Activated T-helper 1 cell treated with anti-CD3 and anti-CD28 coated beads, Interleukin-12 subunit alpha, Interleukin-12 subunit beta, Interleukin-2, Interleukin-4 antibody, amounts not matched to agents 30 ng/mL and 10 ng/mL and 1 ng/mL, durations not matched to agents 14 hours and 24 hours and 36 hours (primary cell): ENCODE results near the gene PCDHGC4. TPM values are rescaled to one million over a fixed set of nuclear protein-coding genes. Genes with fewer than 3 reads are reported as not detected.

Experiments
- DNase-seq: peaks from one replicate; pipeline ENCODE4 v3.0.0; 2021; ENCODE audit warnings: low spot score
- H3K27ac Mint-ChIP-seq: one replicate; pipeline ENCODE4 v1.8.0; 2021; ENCODE audit warnings: mild to moderate bottlenecking, mixed read lengths
- H3K27me3 Mint-ChIP-seq: one replicate; pipeline ENCODE4 v1.8.0; 2022; ENCODE audit warnings: mild to moderate bottlenecking, moderate library complexity, mixed read lengths; ENCODE audit not compliant: insufficient read depth
- H3K36me3 Mint-ChIP-seq: one replicate; pipeline ENCODE4 v1.8.0; 2021; ENCODE audit warnings: low read depth, mixed read lengths
- H3K4me1 Mint-ChIP-seq: one replicate; pipeline ENCODE4 v1.8.0; 2021; ENCODE audit warnings: low read depth, mixed read lengths
- H3K4me3 Mint-ChIP-seq: one replicate; pipeline ENCODE4 v1.8.0; 2021; ENCODE audit warnings: mild to moderate bottlenecking, moderate library complexity, mixed read lengths
- H3K9me3 Mint-ChIP-seq: one replicate; pipeline ENCODE4 v1.8.0; 2021; ENCODE audit warnings: mixed read lengths
- intact Hi-C: fragments of 100-400 bp; cut with micrococcal nuclease; formaldehyde crosslinking; loops from one replicate; pipeline ENCODE4 v1.15.1; 2024
- total RNA-seq: library from RNA; stranded (reverse); gene quantifications from 2 replicates; pipeline ENCODE4 v1.2.3, GENCODE V29; 2022

The PCDHGC4 gene
- total RNA-seq, 1 donor from 2014 or later = not detected

- Mint-ChIP-seq H3K9me3 (no peaks in the 10 kb centered on the region), H3K27ac (no peak overlapping the region), H3K36me3 (no peaks in the 10 kb centered on the region), H3K4me3 (no peak overlapping the region), H3K4me1 (peaks cover 16% of the 10 kb centered on the region), H3K27me3 (peaks cover 67% of the 10 kb centered on the region)
- intact Hi-C loops = loop anchor here (5.0 kb wide), 1 partner anchor 57 kb away; the partner anchor contains the start of gene PCDHGA11
- no peak for DNase-seq
Observed at GRCh38 chr5:141479776-141480175, 5.1 kb upstream of the PCDHGC4 start.

GRCh38 chr5:141483902-141484301 is 928 bp upstream of the PCDHGC4 start:
- no peak for DNase-seq
- Mint-ChIP-seq H3K27me3 (peaks cover 47% of the 10 kb centered on the region), H3K4me3 (no peak overlapping the region), H3K36me3 (no peaks in the 10 kb centered on the region), H3K9me3 (no peaks in the 10 kb centered on the region), H3K27ac (no peak overlapping the region), H3K4me1 (no peaks in the 10 kb centered on the region)
- intact Hi-C loops = no loop called here

GRCh38 chr5:141484310-141484640 is 555 bp upstream of the PCDHGC4 start:
- Mint-ChIP-seq H3K4me1 (no peaks in the 10 kb centered on the region), H3K27ac (no peak overlapping the region), H3K27me3 (peaks cover 47% of the 10 kb centered on the region), H3K4me3 (no peak overlapping the region), H3K36me3 (no peaks in the 10 kb centered on the region), H3K9me3 (no peaks in the 10 kb centered on the region)
- intact Hi-C loops = no loop called here
- DNase-seq = no peak

GRCh38 chr5:141485321-141486055 is 658 bp downstream of the PCDHGC4 start:
- Mint-ChIP-seq H3K4me1 (no peaks in the 10 kb centered on the region), H3K27me3 (peaks cover 47% of the 10 kb centered on the region), H3K9me3 (no peaks in the 10 kb centered on the region), H3K4me3 (no peak overlapping the region), H3K27ac (no peak overlapping the region), H3K36me3 (no peaks in the 10 kb centered on the region)
- intact Hi-C loops = no loop called here
- DNase-seq = no peak

- intact Hi-C loops = no loop called here
- H3K27ac Mint-ChIP-seq = no peak overlapping the region
- peaks cover 50% of the 10 kb centered on the region for H3K27me3 Mint-ChIP-seq
- no peak overlapping the region for H3K4me3 Mint-ChIP-seq
- H3K4me1 Mint-ChIP-seq = no peaks in the 10 kb centered on the region
- no peaks in the 10 kb centered on the region for H3K9me3 Mint-ChIP-seq
- DNase-seq = no peak
- no peaks in the 10 kb centered on the region for H3K36me3 Mint-ChIP-seq
Observed at GRCh38 chr5:141486091-141486490, 1.3 kb downstream of the PCDHGC4 start.

GRCh38 chr5:141487131-141487530 is 2.3 kb downstream of the PCDHGC4 start:
- Mint-ChIP-seq H3K36me3 (no peaks in the 10 kb centered on the region), H3K27ac (no peak overlapping the region), H3K4me3 (no peak overlapping the region), H3K9me3 (no peaks in the 10 kb centered on the region), H3K4me1 (no peaks in the 10 kb centered on the region), H3K27me3 (peaks cover 51% of the 10 kb centered on the region)
- DNase-seq = no peak
- intact Hi-C loops = no loop called here

GRCh38 chr5:141488591-141489561 is 4.0 kb downstream of the PCDHGC4 start, which contains the start of gene PCDHGC5:
TSS of gene PCDHGC5 (plus strand) at chr5:141489081. CDS start at chr5:141489241, 160 bp downstream.
- H3K9me3 Mint-ChIP-seq = no peaks in the 10 kb centered on the region
- peaks cover 48% of the 10 kb centered on the region for H3K27me3 Mint-ChIP-seq
- H3K4me3 Mint-ChIP-seq = no peak within 1 kb of the TSS
- no peaks in the 10 kb centered on the region for H3K4me1 Mint-ChIP-seq
- H3K36me3 Mint-ChIP-seq = no peaks in the 10 kb centered on the region
- DNase-seq = no peak
- intact Hi-C loops = no loop called here
- no peak within 1 kb of the TSS for H3K27ac Mint-ChIP-seq

- intact Hi-C loops = no loop called here
- Mint-ChIP-seq H3K4me1 (no peaks in the 10 kb centered on the region), H3K36me3 (no peaks in the 10 kb centered on the region)
Observed at GRCh38 chr5:141489841-141490240, 5.0 kb downstream of the PCDHGC4 start.

GRCh38 chr5:141490271-141490670 is 5.4 kb downstream of the PCDHGC4 start:
- Mint-ChIP-seq H3K4me1 (no peaks in the 10 kb centered on the region), H3K36me3 (no peaks in the 10 kb centered on the region), H3K27ac (no peak overlapping the region), H3K9me3 (no peaks in the 10 kb centered on the region), H3K4me3 (no peak overlapping the region), H3K27me3 (peaks cover 37% of the 10 kb centered on the region)
- no peak for DNase-seq
- intact Hi-C loops = no loop called here

More at GRCh38 chr5:141489841-141490240, 5.0 kb downstream of the PCDHGC4 start:
- Mint-ChIP-seq H3K27ac (no peak overlapping the region), H3K4me3 (no peak overlapping the region), H3K9me3 (no peaks in the 10 kb centered on the region), H3K27me3 (peaks cover 38% of the 10 kb centered on the region)
- DNase-seq = no peak

- intact Hi-C loops = no loop called here
- H3K9me3 Mint-ChIP-seq = no peaks in the 10 kb centered on the region
- H3K4me1 Mint-ChIP-seq = no peaks in the 10 kb centered on the region
- no peaks in the 10 kb centered on the region for H3K36me3 Mint-ChIP-seq
- H3K27ac Mint-ChIP-seq = no peak overlapping the region
- H3K27me3 Mint-ChIP-seq = peaks cover 38% of the 10 kb centered on the region
- no peak for DNase-seq
- no peak overlapping the region for H3K4me3 Mint-ChIP-seq
Observed at GRCh38 chr5:141490771-141491170, 5.9 kb downstream of the PCDHGC4 start.

GRCh38 chr5:141491323-141492167 is 6.7 kb downstream of the PCDHGC4 start:
- no peaks in the 10 kb centered on the region for H3K4me1 Mint-ChIP-seq
- intact Hi-C loops = no loop called here
- H3K36me3 Mint-ChIP-seq = no peaks in the 10 kb centered on the region

GRCh38 chr5:141492168-141492885 is 7.5 kb downstream of the PCDHGC4 start:
- DNase-seq = no peak
- Mint-ChIP-seq H3K4me1 (no peaks in the 10 kb centered on the region), H3K27ac (no peak overlapping the region), H3K4me3 (peak overlapping the region; percentile 64), H3K9me3 (no peaks in the 10 kb centered on the region), H3K36me3 (no peaks in the 10 kb centered on the region), H3K27me3 (peaks cover 37% of the 10 kb centered on the region)
- intact Hi-C loops = no loop called here

More at GRCh38 chr5:141491323-141492167, 6.7 kb downstream of the PCDHGC4 start:
- H3K27me3 Mint-ChIP-seq = peaks cover 39% of the 10 kb centered on the region
- no peak overlapping the region for H3K27ac Mint-ChIP-seq
- peak overlapping the region; percentile 64 for H3K4me3 Mint-ChIP-seq
- H3K9me3 Mint-ChIP-seq = no peaks in the 10 kb centered on the region
- no peak for DNase-seq
